Prostate gland (tissue), 2 donors: Measurements from ENCODE around the gene MOB3A. TPM values are rescaled to one million over a fixed set of nuclear protein-coding genes. Genes with fewer than 3 reads are reported as not detected.

Experiments used
- DNase-seq: peaks from one replicate; pipeline ENCODE4 v3.0.0-alpha.2; 2019; ENCODE audit warnings: low spot score
- H3K27ac ChIP-seq, 2 donors: fragments of 200-600 bp; sonication (generic); 2 replicates each; pipeline ENCODE4 v1.5.1; 2017 to 2019
- H3K27me3 ChIP-seq: fragments of 200-600 bp; sonication (generic); replicated peaks from 2 replicates; pipeline ENCODE4 v1.5.1; 2019; ENCODE audit not compliant: insufficient read depth
- H3K36me3 ChIP-seq, 2 donors: fragments of 200-600 bp; sonication (generic); 1 replicate in 1 of 2; 2 replicates in 1 of 2; pipeline versions ENCODE4 v1.5.1 to v1.8.1; 2017 to 2019
- H3K4me1 ChIP-seq: fragments of 200-600 bp; sonication (generic); replicated peaks from 2 replicates; pipeline ENCODE4 v1.5.1; 2019
- H3K4me3 ChIP-seq, 2 donors: fragments of 200-600 bp; sonication (generic); 2 replicates each; pipeline ENCODE4 v1.5.1; 2017 to 2019
- H3K9me3 ChIP-seq: fragments of 200-600 bp; sonication (generic); 2 replicates; pipeline ENCODE4 v1.5.1; 2017
- CTCF ChIP-seq, 4 experiments: fragments of 200-600 bp in 2 of 4; fragments of 450-650 bp in 2 of 4; sonication (generic) in 2 of 4; IDR thresholded peaks; 1 replicate in 3 of 4; 2 replicates in 1 of 4; pipeline ENCODE4 v1.5.1; 2016 to 2019; ENCODE audit warnings: antibody characterized with exemption in 4 of 4, mild to moderate bottlenecking in 2 of 4, moderate library complexity in 2 of 4
- POLR2A ChIP-seq: fragments of 450-650 bp; IDR thresholded peaks from one replicate; pipeline ENCODE4 v1.6.1; 2016; ENCODE audit warnings: antibody characterized with exemption, mild to moderate bottlenecking
- POLR2AphosphoS5 ChIP-seq: sonication (generic); formaldehyde crosslinking; IDR thresholded peaks from one replicate; pipeline ENCODE4 v1.6.1; 2017; ENCODE audit warnings: antibody characterized with exemption
- WGBS: methylation state at CpG from one replicate; pipeline ENCODE4 v1.1.5; 2018; 5-methylcytosine and 5-hydroxymethylcytosine counted together
- intact Hi-C: fragments of 100-400 bp; cut with DNase I; formaldehyde crosslinking; loops from one replicate; pipeline ENCODE4 v1.14.2; 2022
- total RNA-seq, 2 donors: library from RNA; depleted of rRNA; stranded (reverse); fragments of >200 nt; gene quantifications; one replicate each; pipeline ENCODE4 v1.1.0, GENCODE V29; 2016

The MOB3A gene
- total RNA-seq, 2 donors from 2014 or later = 40.1 to 43.5 TPM

GRCh38 chr19:2041433-2041682, 54.8 kb downstream of the MOB3A start:
- H3K27ac ChIP-seq = peak overlapping the region; percentile 99 to 100
- intact Hi-C loops = no loop called here
- WGBS = 64% methylated on average over 6 of the region's 6 CpGs
- H3K9me3 ChIP-seq = no peaks in the 10 kb centered on the region
- DNase-seq = peak; percentile 7
- peaks cover 40% of the 10 kb centered on the region for H3K4me1 ChIP-seq
- H3K4me3 ChIP-seq = peak overlapping the region; percentile 16 to 41
- H3K27me3 ChIP-seq = no peaks in the 10 kb centered on the region
- no peak for TF ChIP-seq POLR2A
- TF ChIP-seq POLR2AphosphoS5 = no peak
- TF ChIP-seq CTCF (IDR thresholded peaks at IDR 0.05) = no peak
- H3K36me3 ChIP-seq = peaks cover 9 to 19% of the 10 kb centered on the region in 2 donors

GRCh38 chr19:2040647-2041432, 55.3 kb downstream of the MOB3A start:
- WGBS = 90% methylated on average over 25 of the region's 28 CpGs
- TF ChIP-seq POLR2AphosphoS5 (no peak), POLR2A (no peak), CTCF (IDR thresholded peaks at IDR 0.05) (no peak)
- intact Hi-C loops = no loop called here
- Histone ChIP-seq H3K27ac (peak overlapping the region; percentile 99 to 100), H3K27me3 (no peaks in the 10 kb centered on the region), H3K9me3 (no peaks in the 10 kb centered on the region), H3K4me3 (peak overlapping the region in 1 of 2 donors; percentile 41), H3K36me3 (peaks cover 9 to 19% of the 10 kb centered on the region in 2 donors), H3K4me1 (peaks cover 35% of the 10 kb centered on the region)
- DNase-seq = peak; percentile 4

GRCh38 chr19:2039959-2040646, 56.0 kb downstream of the MOB3A start:
- intact Hi-C loops = no loop called here
- 79% methylated on average over 13 of the region's 20 CpGs for WGBS
- peak; percentile 19 for DNase-seq
- Histone ChIP-seq H3K4me1 (peaks cover 29% of the 10 kb centered on the region), H3K4me3 (no peak overlapping the region), H3K9me3 (no peaks in the 10 kb centered on the region), H3K27ac (peak overlapping the region; percentile 99 to 100), H3K27me3 (no peaks in the 10 kb centered on the region), H3K36me3 (peaks cover 9 to 19% of the 10 kb centered on the region in 2 donors)
- TF ChIP-seq POLR2A (no peak), POLR2AphosphoS5 (no peak), CTCF (IDR thresholded peaks at IDR 0.05) (no peak)

- Histone ChIP-seq H3K4me3 (no peak overlapping the region), H3K27ac (peak overlapping the region; percentile 58 to 100), H3K9me3 (no peaks in the 10 kb centered on the region), H3K27me3 (no peaks in the 10 kb centered on the region), H3K36me3 (peaks cover 9 to 19% of the 10 kb centered on the region in 2 donors), H3K4me1 (peaks cover 27% of the 10 kb centered on the region)
- TF ChIP-seq POLR2A = no peak
- TF ChIP-seq CTCF (IDR thresholded peaks at IDR 0.05) = no peak
- TF ChIP-seq POLR2AphosphoS5 = no peak
- DNase-seq = peak; percentile 4
- intact Hi-C loops = no loop called here
- WGBS = 77% methylated on average over 26 of the region's 30 CpGs
Measured at GRCh38 chr19:2039089-2039958, 56.8 kb downstream of the MOB3A start.
